NCI-H2196 treated with DMSO at 0.1 percent for 48 hours (cell line): Measurements from ENCODE around the gene COL5A1.
"Not testable (repeated sequence)": the region's sequence is repeated elsewhere in the genome, so short reads cannot be mapped to it uniquely, and the experiment has no call there.

Source experiments
- DNase-seq: peaks from one replicate; lab custom pipeline; 2025; ENCODE audit not compliant: unreplicated experiment; lab: John Stamatoyannopoulos, UW

COL5A1 gene

GRCh38 chr9:134847752-134848432 lies 206.3 kb downstream of the COL5A1 start:
- DNase-seq: no peak

- no peak for DNase-seq
These were observed 206.9 kb downstream of the COL5A1 start for GRCh38 chr9:134848504-134848903.

- no peak for DNase-seq
These were observed 209.0 kb downstream of the COL5A1 start for GRCh38 chr9:134850611-134851010.

- no peak for DNase-seq
These were observed 209.4 kb downstream of the COL5A1 start for GRCh38 chr9:134851020-134851419.

GRCh38 chr9:134852906-134853654 lies 211.5 kb downstream of the COL5A1 start:
- no peak for DNase-seq

- DNase-seq: no peak
These were observed 212.3 kb downstream of the COL5A1 start for GRCh38 chr9:134853893-134854292.

- DNase-seq: no peak
These were observed 213.0 kb downstream of the COL5A1 start for GRCh38 chr9:134854541-134854981.

- no peak for DNase-seq
These were observed 213.8 kb downstream of the COL5A1 start for GRCh38 chr9:134855231-134855899.

- DNase-seq: no peak
These were observed 214.3 kb downstream of the COL5A1 start for GRCh38 chr9:134855900-134856377.

- DNase-seq: not testable (repeated sequence)
These were observed 215.8 kb downstream of the COL5A1 start for GRCh38 chr9:134857451-134857850.

- no peak for DNase-seq
These were observed 216.6 kb downstream of the COL5A1 start for GRCh38 chr9:134858051-134858841.

GRCh38 chr9:134860510-134860909 lies 218.9 kb downstream of the COL5A1 start:
- no peak for DNase-seq

GRCh38 chr9:134861595-134862334 lies 220.2 kb downstream of the COL5A1 start:
- DNase-seq: no peak

- DNase-seq: no peak
These were observed 221.8 kb downstream of the COL5A1 start for GRCh38 chr9:134863306-134863902.

GRCh38 chr9:134863941-134864820 lies 222.6 kb downstream of the COL5A1 start:
- DNase-seq: no peak

- no peak for DNase-seq
These were observed 223.2 kb downstream of the COL5A1 start for GRCh38 chr9:134864821-134865190.

- no peak for DNase-seq
These were observed 226.5 kb downstream of the COL5A1 start for GRCh38 chr9:134867917-134868750.
